A549 treated with Hydrocortisone at 1 μM for 4 hours (cell line): Measurements from ENCODE around the gene OR9A2. TPM values are rescaled to one million over a fixed set of nuclear protein-coding genes. Genes with fewer than 3 reads are reported as not detected.

ENCODE experiments used
- total RNA-seq: library from RNA; stranded (reverse); fragments of 200-300 nt; extraction: Qiagen RNA extraction; gene quantifications from 5 replicates; pipeline ENCODE4 v1.2.3, GENCODE V29; 2022

Gene OR9A2
- total RNA-seq: not detected in 5 replicates

GRCh38 chr7:143027032-143027431, at the start of gene OR9A2:
Gene OR9A2 (minus strand): TSS chr7:143027132. CDS start chr7:143027132, 0 bp downstream.

GRCh38 chr7:143052041-143052440, 25.1 kb upstream of the OR9A2 start, which contains the start of gene OR6V1:
Gene OR6V1 (plus strand): TSS chr7:143052341. CDS start chr7:143052341, 0 bp downstream.

Other genes starting within 250 kb of the OR9A2 start
- 0.36 to 0.96 TPM (median 0.59 TPM) in 5 replicates for gene EPHB6, start 172.1 kb downstream of the OR9A2 start, total RNA-seq
- not detected in 5 replicates for gene TRPV6, start 141.4 kb downstream of the OR9A2 start, total RNA-seq
- not detected in 5 replicates for gene TRPV5, start 93.4 kb downstream of the OR9A2 start, total RNA-seq
- gene LLCFC1, start 87.6 kb downstream of the OR9A2 start, total RNA-seq: not detected in 5 replicates
- gene KEL, start 64.8 kb downstream of the OR9A2 start, total RNA-seq: 0.33 TPM in 1 of 5 replicates, not detected in the others
- gene OR6V1, start 25.2 kb upstream of the OR9A2 start, total RNA-seq: not detected in 5 replicates
- 0.35 to 0.64 TPM in 2 of 5 replicates, not detected in the others for gene PIP, start 104.9 kb upstream of the OR9A2 start, total RNA-seq
- not detected in 5 replicates for gene TAS2R39, start 156.3 kb upstream of the OR9A2 start, total RNA-seq
- gene TAS2R40, start 194.9 kb upstream of the OR9A2 start, total RNA-seq: not detected in 5 replicates
- gene GSTK1, start 236.3 kb upstream of the OR9A2 start, total RNA-seq: 104 to 122 TPM (median 116 TPM) in 5 replicates